ENCODE results near the gene HIVEP3. TPM values are rescaled to one million over a fixed set of nuclear protein-coding genes. Genes with fewer than 3 reads are reported as not detected.
"Not testable (repeated sequence)": the region's sequence is repeated elsewhere in the genome, so short reads cannot be mapped to it uniquely, and the experiment has no call there.

The HIVEP3 gene
- total and polyA plus RNA-seq, 4 donors: 7.0 to 14.7 (median 8.8) TPM

- no peak for TF ChIP-seq CTCF (IDR thresholded peaks at IDR 0.05; ENCODE audit: control extremely low read depth, extremely low read depth)
- 81 to 91% methylated on average over 2 of the region's 2 CpGs for WGBS, 2 donors
- H3K27ac ChIP-seq (ENCODE audit: low read depth in 1 of 2, low read length in 1 of 2): no peak overlapping the region
- H3K4me3 ChIP-seq: no peak overlapping the region
- DNase-seq: no peak
- no peak for ATAC-seq (ENCODE audit: insufficient read depth, low FRiP score)
- no peaks in the 10 kb centered on the region for H3K36me3 ChIP-seq (ENCODE audit: control insufficient read depth in 4 of 4, insufficient read depth in 4 of 4, low read length in 4 of 4)
- no peak overlapping the region for H3K9ac ChIP-seq (ENCODE audit: insufficient read depth in 1 of 2, low read length in 2 of 2)
- no peaks in the 10 kb centered on the region for H3K27me3 ChIP-seq (ENCODE audit: control insufficient read depth in 3 of 3, insufficient read depth in 3 of 3, low read length in 2 of 3)
- peaks cover 0 to 3% (median 0%) of the 10 kb centered on the region in 5 donors for H3K4me1 ChIP-seq (ENCODE audit: control insufficient read depth in 5 of 5, insufficient read depth in 5 of 5, low read length in 5 of 5)
- peaks cover 0 to 2% (median 0%) of the 10 kb centered on the region in 4 donors for H3K9me3 ChIP-seq (ENCODE audit: control insufficient read depth in 4 of 4, insufficient read depth in 3 of 4, low read length in 3 of 4)
Measured at GRCh38 chr1:41924911-41925310, 6.2 kb upstream of the HIVEP3 start.

DNA sequence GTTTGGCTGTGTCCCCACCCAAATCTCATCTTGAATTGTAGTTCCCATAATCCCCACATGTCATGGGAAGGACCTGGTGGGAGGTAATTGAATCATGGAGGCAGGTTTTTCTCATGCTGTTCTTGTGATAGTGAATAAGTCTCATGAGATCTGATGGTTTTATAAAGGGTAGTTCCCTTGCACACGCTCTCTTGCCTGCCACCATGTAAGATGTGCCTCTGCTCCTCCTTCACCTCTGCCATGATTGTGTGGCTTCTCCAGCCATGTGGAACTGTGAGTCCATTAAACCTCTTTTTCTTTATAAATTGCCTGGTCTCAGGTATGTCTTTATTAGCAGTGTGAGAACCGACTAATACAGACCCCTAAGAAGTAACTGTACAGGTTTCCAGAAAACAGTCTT is 2.5 kb upstream of the HIVEP3 start:
- not testable (repeated sequence) for H3K4me3 ChIP-seq; H3K9me3 ChIP-seq (ENCODE audit: control insufficient read depth in 4 of 4, insufficient read depth in 3 of 4, low read length in 3 of 4); H3K36me3 ChIP-seq (ENCODE audit: control insufficient read depth in 4 of 4, insufficient read depth in 4 of 4, low read length in 4 of 4); DNase-seq; H3K27me3 ChIP-seq (ENCODE audit: control insufficient read depth in 3 of 3, insufficient read depth in 3 of 3, low read length in 2 of 3); H3K9ac ChIP-seq (ENCODE audit: insufficient read depth in 1 of 2, low read length in 2 of 2); ATAC-seq (ENCODE audit: insufficient read depth, low FRiP score); H3K27ac ChIP-seq (ENCODE audit: low read depth in 1 of 2, low read length in 1 of 2)
- H3K4me1 ChIP-seq (ENCODE audit: control insufficient read depth in 5 of 5, insufficient read depth in 5 of 5, low read length in 5 of 5): peaks cover 14 to 37% (median 18%) of the 10 kb centered on the region in 5 donors
- 96 to 97% methylated on average over 2 of the region's 2 CpGs for WGBS, 2 donors

DNA sequence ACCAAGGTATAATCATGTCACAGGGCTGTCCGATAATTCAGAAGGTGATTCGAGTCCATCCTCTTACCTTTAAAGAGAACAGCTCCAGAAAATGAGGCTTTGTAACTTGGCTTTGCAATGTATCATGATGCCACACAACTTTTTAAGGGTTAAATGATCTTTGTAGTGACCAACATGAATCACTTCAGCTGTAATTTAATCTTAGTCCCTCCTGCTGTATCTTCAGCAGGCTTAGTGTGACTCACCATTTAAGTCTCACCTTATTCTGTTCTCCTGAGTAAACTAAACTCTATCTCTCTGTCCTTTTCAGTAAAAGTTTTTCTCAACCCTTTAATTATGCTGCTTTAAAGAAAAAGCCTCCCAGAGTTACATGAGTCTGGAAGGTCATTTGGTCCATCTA is 1.9 kb upstream of the HIVEP3 start:
- H3K9me3 ChIP-seq (ENCODE audit: control insufficient read depth in 4 of 4, insufficient read depth in 3 of 4, low read length in 3 of 4): peaks cover 0 to 2% (median 0%) of the 10 kb centered on the region in 4 donors
- no peaks in the 10 kb centered on the region for H3K36me3 ChIP-seq (ENCODE audit: control insufficient read depth in 4 of 4, insufficient read depth in 4 of 4, low read length in 4 of 4)
- WGBS, 2 donors: 89 to 93% methylated on average over 2 of the region's 2 CpGs
- H3K27me3 ChIP-seq (ENCODE audit: control insufficient read depth in 3 of 3, insufficient read depth in 3 of 3, low read length in 2 of 3): peaks cover 0 to 8% (median 0%) of the 10 kb centered on the region in 3 donors
- H3K27ac ChIP-seq (ENCODE audit: low read depth in 1 of 2, low read length in 1 of 2): no peak overlapping the region
- ATAC-seq (ENCODE audit: insufficient read depth, low FRiP score) (no peak), DNase-seq (no peak)
- peaks cover 16 to 44% (median 21%) of the 10 kb centered on the region in 5 donors for H3K4me1 ChIP-seq (ENCODE audit: control insufficient read depth in 5 of 5, insufficient read depth in 5 of 5, low read length in 5 of 5)
- H3K9ac ChIP-seq (ENCODE audit: insufficient read depth in 1 of 2, low read length in 2 of 2): no peak overlapping the region
- H3K4me3 ChIP-seq: no peak overlapping the region
- TF ChIP-seq CTCF (IDR thresholded peaks at IDR 0.05; ENCODE audit: control extremely low read depth, extremely low read depth): no peak

DNA sequence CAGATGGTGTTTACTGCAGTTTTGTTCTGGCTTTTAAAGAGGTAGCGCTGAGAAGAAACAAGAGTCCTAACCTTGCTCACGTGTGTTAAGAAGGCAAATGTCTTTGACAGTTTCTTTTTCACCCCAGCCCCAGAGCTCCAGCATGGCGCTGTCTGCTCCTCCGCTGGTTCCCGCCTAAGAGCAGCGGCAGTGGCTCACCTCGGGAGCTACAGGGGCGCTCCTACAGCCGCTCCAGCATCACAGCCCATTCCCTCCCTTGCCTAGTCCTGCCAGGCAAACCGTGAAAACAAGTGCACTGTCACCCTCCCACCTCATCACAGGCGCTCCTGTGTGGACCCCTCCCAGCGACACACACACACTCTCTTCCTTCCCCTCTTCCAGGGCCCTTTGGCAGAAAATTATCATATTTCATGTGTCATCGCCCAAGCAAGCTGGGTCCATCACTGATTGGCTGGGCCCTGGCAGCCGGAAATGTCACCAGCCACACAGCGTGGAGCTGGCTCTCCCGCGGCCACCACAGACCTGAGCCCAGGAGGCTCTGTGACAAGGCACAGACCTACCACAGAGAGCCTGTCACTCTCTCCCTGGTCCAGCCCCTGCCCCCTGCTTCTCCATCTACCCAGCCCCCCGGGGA is 1.2 kb upstream of the HIVEP3 start:
- Histone ChIP-seq H3K36me3 (ENCODE audit: control insufficient read depth in 4 of 4, insufficient read depth in 4 of 4, low read length in 4 of 4) (no peaks in the 10 kb centered on the region), H3K9ac (ENCODE audit: insufficient read depth in 1 of 2, low read length in 2 of 2) (no peak overlapping the region), H3K4me1 (ENCODE audit: control insufficient read depth in 5 of 5, insufficient read depth in 5 of 5, low read length in 5 of 5) (peaks cover 16 to 47% (median 21%) of the 10 kb centered on the region in 5 donors), H3K27ac (ENCODE audit: low read depth in 1 of 2, low read length in 1 of 2) (peak overlapping the region; percentile 55 to 71), H3K27me3 (ENCODE audit: control insufficient read depth in 3 of 3, insufficient read depth in 3 of 3, low read length in 2 of 3) (peaks cover 0 to 8% (median 0%) of the 10 kb centered on the region in 3 donors), H3K9me3 (ENCODE audit: control insufficient read depth in 4 of 4, insufficient read depth in 3 of 4, low read length in 3 of 4) (peaks cover 0 to 2% (median 0%) of the 10 kb centered on the region in 4 donors), H3K4me3 (no peak overlapping the region)
- DNase-seq: peak; percentile 45 to 57 (median 54)
- WGBS, 2 donors: 27 to 31% methylated on average over 18 of the region's 18 CpGs
- ATAC-seq (ENCODE audit: insufficient read depth, low FRiP score): peak; percentile 32
- TF ChIP-seq CTCF (IDR thresholded peaks at IDR 0.05; ENCODE audit: control extremely low read depth, extremely low read depth): no peak
